ENCODE measurements around the gene AK2. TPM values are rescaled to one million over a fixed set of nuclear protein-coding genes. Genes with fewer than 3 reads are reported as not detected.
A peak's percentile ranks its signal among the peaks of the same experiment; 100 is the strongest.

Gene AK2
- total RNA-seq, 6 donors from 2014 or later = 90.1 to 123 (median 115) TPM

GRCh38 chr1:33043267-33044092 is 6.8 kb upstream of the AK2 start:
- no peak overlapping the region for H3K4me3 ChIP-seq
- H3K27ac ChIP-seq = no peak overlapping the region
- no peaks in the 10 kb centered on the region for H3K9me3 ChIP-seq
- ATAC-seq (ENCODE audit: low FRiP score in 2 of 2) (no peak), DNase-seq (no peak)
- peaks cover 0 to 6% (median 0%) of the 10 kb centered on the region in 4 donors for H3K4me1 ChIP-seq
- 83 to 85% methylated on average over 8 of the region's 8 CpGs for WGBS, 2 donors
- H3K27me3 ChIP-seq = no peaks in the 10 kb centered on the region
- no peak for TF ChIP-seq EP300 (IDR thresholded peaks at IDR 0.05)
- TF ChIP-seq CTCF (IDR thresholded peaks at IDR 0.05) = no peak
- no peaks in the 10 kb centered on the region for H3K36me3 ChIP-seq

- Histone ChIP-seq H3K27ac (no peak overlapping the region), H3K27me3 (no peaks in the 10 kb centered on the region), H3K4me1 (peaks cover 0 to 6% (median 0%) of the 10 kb centered on the region in 4 donors), H3K4me3 (no peak overlapping the region), H3K36me3 (no peaks in the 10 kb centered on the region), H3K9me3 (no peaks in the 10 kb centered on the region)
- TF ChIP-seq EP300 (IDR thresholded peaks at IDR 0.05) (no peak), POLR2AphosphoS5 (IDR thresholded peaks at IDR 0.05) (no peak), POLR2A (IDR thresholded peaks at IDR 0.05) (no peak), CTCF (IDR thresholded peaks at IDR 0.05) (no peak)
- ATAC-seq (ENCODE audit: low FRiP score in 2 of 2) (no peak), DNase-seq (no peak)
- WGBS, 2 donors = 0 to 100% methylated on average over 1 of the region's 1 CpG
Observed at GRCh38 chr1:33042831-33043230, 6.1 kb upstream of the AK2 start.

GRCh38 chr1:33041026-33041425 is 4.3 kb upstream of the AK2 start:
- Histone ChIP-seq H3K4me3 (no peak overlapping the region), H3K36me3 (no peaks in the 10 kb centered on the region), H3K27ac (no peak overlapping the region), H3K9me3 (no peaks in the 10 kb centered on the region), H3K27me3 (no peaks in the 10 kb centered on the region), H3K4me1 (peaks cover under 1 to 14% (median 6%) of the 10 kb centered on the region in 4 donors)
- no peak for ATAC-seq (ENCODE audit: low FRiP score in 2 of 2)
- 83 to 85% methylated on average over 1 of the region's 1 CpG for WGBS, 2 donors
- DNase-seq = no peak
- TF ChIP-seq POLR2AphosphoS5 (IDR thresholded peaks at IDR 0.05) = no peak
- no peak for TF ChIP-seq EP300 (IDR thresholded peaks at IDR 0.05)
- TF ChIP-seq CTCF (IDR thresholded peaks at IDR 0.05) = no peak
- TF ChIP-seq POLR2A (IDR thresholded peaks at IDR 0.05) = no peak

GRCh38 chr1:33039840-33040239 is 3.2 kb upstream of the AK2 start:
- 46 to 63% methylated on average over 8 of the region's 8 CpGs for WGBS, 2 donors
- peak in 1 of 2 donors; percentile 59 for DNase-seq

More at GRCh38 chr1:33039840-33040239, 3.2 kb upstream of the AK2 start:
- no peaks in the 10 kb centered on the region for H3K27me3 ChIP-seq
- no peak overlapping the region for H3K4me3 ChIP-seq
- peaks cover 13 to 20% (median 18%) of the 10 kb centered on the region in 4 donors for H3K4me1 ChIP-seq
- TF ChIP-seq EP300 (IDR thresholded peaks at IDR 0.05) = no peak
- TF ChIP-seq POLR2AphosphoS5 (IDR thresholded peaks at IDR 0.05) = no peak
- TF ChIP-seq POLR2A (IDR thresholded peaks at IDR 0.05) = no peak
- no peak for TF ChIP-seq CTCF (IDR thresholded peaks at IDR 0.05)
- H3K9me3 ChIP-seq = no peaks in the 10 kb centered on the region
- H3K36me3 ChIP-seq = no peaks in the 10 kb centered on the region
- no peak overlapping the region for H3K27ac ChIP-seq
- no peak for ATAC-seq (ENCODE audit: low FRiP score in 2 of 2)

Measured in upper lobe of left lung (tissue), 6 donors.